Measurements from ENCODE around the gene POU2AF3. TPM values are rescaled to one million over a fixed set of nuclear protein-coding genes. Genes with fewer than 3 reads are reported as not detected.

Gene POU2AF3
- polyA plus RNA-seq, 1 of the 3 experiments (the other 2 are of a cell fraction): 0.07 TPM

DNA sequence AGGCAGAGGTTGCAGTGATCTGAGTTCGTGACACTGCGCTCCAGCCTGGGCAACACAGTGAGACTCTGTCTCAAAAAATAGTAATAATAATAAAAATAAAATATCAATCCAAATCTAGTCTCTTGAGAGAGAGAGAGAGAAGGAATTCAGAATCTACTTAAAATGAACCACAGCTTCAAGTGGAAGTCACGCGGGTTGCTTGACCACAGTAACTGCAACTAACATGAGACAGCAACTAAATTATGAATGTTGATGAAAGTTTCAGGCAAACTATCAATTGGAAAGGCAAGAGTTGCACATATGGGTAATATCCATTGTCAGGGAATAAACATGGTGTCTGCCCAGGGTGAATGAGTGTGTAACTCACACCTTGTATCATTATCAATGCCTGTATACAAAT lies 40.3 kb upstream of the POU2AF3 start:
- CTCF ChIA-PET: no interaction called here
- Histone ChIP-seq H3K27ac (ENCODE audit: low read depth in 2 of 2, low read length in 1 of 2) (no peak overlapping the region), H3K4me2 (no peak overlapping the region), H3K9ac (no peak overlapping the region), H2AFZ (ENCODE audit: low read depth) (no peak overlapping the region), H3K4me3 (ENCODE audit: low read depth in 2 of 2, low read length in 1 of 2) (no peak overlapping the region), H3F3A (replicated peaks; ENCODE audit: insufficient read depth) (no peaks in the 10 kb centered on the region), H3K36me3 (replicated peaks in 1 of 2; ENCODE audit: control insufficient read depth in 1 of 2, insufficient read depth in 2 of 2, low read length in 1 of 2) (no peaks in the 10 kb centered on the region), H3K9me3 (no peaks in the 10 kb centered on the region), H4K20me1 (ENCODE audit: insufficient read depth) (no peaks in the 10 kb centered on the region), H3K27me3 (ENCODE audit: insufficient read depth) (no peaks in the 10 kb centered on the region), H3K9me2 (no peaks in the 10 kb centered on the region), H3K79me2 (ENCODE audit: insufficient read depth) (no peaks in the 10 kb centered on the region), H3K4me1 (ENCODE audit: control insufficient read depth in 1 of 2, insufficient read depth in 2 of 2, low read depth in 1 of 2, low read length in 1 of 2) (no peaks in the 10 kb centered on the region)
- 84% methylated on average over 4 of the region's 4 CpGs for WGBS (ENCODE audit: low lambda C conversion rate)
- POLR2A ChIA-PET: no interaction called here
- no peak for DNase-seq
- TF ChIP-seq EZH2phosphoT487 (IDR thresholded peaks at IDR 0.05; ENCODE audit: borderline replicate concordance, low read depth) (no peak), RCOR1 (IDR thresholded peaks at IDR 0.05; ENCODE audit: low read length) (no peak), RAD21 (IDR thresholded peaks at IDR 0.05; ENCODE audit: low read length) (no peak), TAF1 (IDR thresholded peaks at IDR 0.05; ENCODE audit: borderline replicate concordance, low read depth, low read length) (no peak), TEAD4 (IDR thresholded peaks at IDR 0.05; ENCODE audit: borderline replicate concordance, insufficient read depth) (no peak), GATA2 (CRISPR knock-in tag; IDR thresholded peaks at IDR 0.05) (no peak), MEF2A (IDR thresholded peaks at IDR 0.05; ENCODE audit: borderline replicate concordance, low read depth) (no peak), SIN3A (IDR thresholded peaks at IDR 0.05; ENCODE audit: borderline replicate concordance, low read depth, low read length) (no peak), RFX5 (IDR thresholded peaks at IDR 0.05; ENCODE audit: low read length) (no peak), YY1 (IDR thresholded peaks at IDR 0.05; ENCODE audit: low read depth) (no peak), EP300 (IDR thresholded peaks at IDR 0.05; ENCODE audit: borderline replicate concordance in 1 of 2, low read depth in 1 of 2, low read length in 1 of 2) (no peak), NFIC (IDR thresholded peaks at IDR 0.05; ENCODE audit: borderline replicate concordance) (no peak)
- TF ChIP-seq, protein P1, sequence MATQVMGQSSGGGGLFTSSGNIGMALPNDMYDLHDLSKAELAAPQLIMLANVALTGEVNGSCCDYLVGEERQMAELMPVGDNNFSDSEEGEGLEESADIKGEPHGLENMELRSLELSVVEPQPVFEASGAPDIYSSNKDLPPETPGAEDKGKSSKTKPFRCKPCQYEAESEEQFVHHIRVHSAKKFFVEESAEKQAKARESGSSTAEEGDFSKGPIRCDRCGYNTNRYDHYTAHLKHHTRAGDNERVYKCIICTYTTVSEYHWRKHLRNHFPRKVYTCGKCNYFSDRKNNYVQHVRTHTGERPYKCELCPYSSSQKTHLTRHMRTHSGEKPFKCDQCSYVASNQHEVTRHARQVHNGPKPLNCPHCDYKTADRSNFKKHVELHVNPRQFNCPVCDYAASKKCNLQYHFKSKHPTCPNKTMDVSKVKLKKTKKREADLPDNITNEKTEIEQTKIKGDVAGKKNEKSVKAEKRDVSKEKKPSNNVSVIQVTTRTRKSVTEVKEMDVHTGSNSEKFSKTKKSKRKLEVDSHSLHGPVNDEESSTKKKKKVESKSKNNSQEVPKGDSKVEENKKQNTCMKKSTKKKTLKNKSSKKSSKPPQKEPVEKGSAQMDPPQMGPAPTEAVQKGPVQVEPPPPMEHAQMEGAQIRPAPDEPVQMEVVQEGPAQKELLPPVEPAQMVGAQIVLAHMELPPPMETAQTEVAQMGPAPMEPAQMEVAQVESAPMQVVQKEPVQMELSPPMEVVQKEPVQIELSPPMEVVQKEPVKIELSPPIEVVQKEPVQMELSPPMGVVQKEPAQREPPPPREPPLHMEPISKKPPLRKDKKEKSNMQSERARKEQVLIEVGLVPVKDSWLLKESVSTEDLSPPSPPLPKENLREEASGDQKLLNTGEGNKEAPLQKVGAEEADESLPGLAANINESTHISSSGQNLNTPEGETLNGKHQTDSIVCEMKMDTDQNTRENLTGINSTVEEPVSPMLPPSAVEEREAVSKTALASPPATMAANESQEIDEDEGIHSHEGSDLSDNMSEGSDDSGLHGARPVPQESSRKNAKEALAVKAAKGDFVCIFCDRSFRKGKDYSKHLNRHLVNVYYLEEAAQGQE (IDR thresholded peaks at IDR 0.05; ENCODE audit: low read depth, low read length): no peak
- TF ChIP-seq, protein P2, sequence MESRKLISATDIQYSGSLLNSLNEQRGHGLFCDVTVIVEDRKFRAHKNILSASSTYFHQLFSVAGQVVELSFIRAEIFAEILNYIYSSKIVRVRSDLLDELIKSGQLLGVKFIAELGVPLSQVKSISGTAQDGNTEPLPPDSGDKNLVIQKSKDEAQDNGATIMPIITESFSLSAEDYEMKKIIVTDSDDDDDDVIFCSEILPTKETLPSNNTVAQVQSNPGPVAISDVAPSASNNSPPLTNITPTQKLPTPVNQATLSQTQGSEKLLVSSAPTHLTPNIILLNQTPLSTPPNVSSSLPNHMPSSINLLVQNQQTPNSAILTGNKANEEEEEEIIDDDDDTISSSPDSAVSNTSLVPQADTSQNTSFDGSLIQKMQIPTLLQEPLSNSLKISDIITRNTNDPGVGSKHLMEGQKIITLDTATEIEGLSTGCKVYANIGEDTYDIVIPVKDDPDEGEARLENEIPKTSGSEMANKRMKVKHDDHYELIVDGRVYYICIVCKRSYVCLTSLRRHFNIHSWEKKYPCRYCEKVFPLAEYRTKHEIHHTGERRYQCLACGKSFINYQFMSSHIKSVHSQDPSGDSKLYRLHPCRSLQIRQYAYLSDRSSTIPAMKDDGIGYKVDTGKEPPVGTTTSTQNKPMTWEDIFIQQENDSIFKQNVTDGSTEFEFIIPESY (IDR thresholded peaks at IDR 0.05; ENCODE audit: borderline replicate concordance, low read depth): no peak
- TF ChIP-seq, protein P3, sequence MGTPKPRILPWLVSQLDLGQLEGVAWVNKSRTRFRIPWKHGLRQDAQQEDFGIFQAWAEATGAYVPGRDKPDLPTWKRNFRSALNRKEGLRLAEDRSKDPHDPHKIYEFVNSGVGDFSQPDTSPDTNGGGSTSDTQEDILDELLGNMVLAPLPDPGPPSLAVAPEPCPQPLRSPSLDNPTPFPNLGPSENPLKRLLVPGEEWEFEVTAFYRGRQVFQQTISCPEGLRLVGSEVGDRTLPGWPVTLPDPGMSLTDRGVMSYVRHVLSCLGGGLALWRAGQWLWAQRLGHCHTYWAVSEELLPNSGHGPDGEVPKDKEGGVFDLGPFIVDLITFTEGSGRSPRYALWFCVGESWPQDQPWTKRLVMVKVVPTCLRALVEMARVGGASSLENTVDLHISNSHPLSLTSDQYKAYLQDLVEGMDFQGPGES (IDR thresholded peaks at IDR 0.05; ENCODE audit: low read depth, low read length): no peak
- TF ChIP-seq, protein P4, sequence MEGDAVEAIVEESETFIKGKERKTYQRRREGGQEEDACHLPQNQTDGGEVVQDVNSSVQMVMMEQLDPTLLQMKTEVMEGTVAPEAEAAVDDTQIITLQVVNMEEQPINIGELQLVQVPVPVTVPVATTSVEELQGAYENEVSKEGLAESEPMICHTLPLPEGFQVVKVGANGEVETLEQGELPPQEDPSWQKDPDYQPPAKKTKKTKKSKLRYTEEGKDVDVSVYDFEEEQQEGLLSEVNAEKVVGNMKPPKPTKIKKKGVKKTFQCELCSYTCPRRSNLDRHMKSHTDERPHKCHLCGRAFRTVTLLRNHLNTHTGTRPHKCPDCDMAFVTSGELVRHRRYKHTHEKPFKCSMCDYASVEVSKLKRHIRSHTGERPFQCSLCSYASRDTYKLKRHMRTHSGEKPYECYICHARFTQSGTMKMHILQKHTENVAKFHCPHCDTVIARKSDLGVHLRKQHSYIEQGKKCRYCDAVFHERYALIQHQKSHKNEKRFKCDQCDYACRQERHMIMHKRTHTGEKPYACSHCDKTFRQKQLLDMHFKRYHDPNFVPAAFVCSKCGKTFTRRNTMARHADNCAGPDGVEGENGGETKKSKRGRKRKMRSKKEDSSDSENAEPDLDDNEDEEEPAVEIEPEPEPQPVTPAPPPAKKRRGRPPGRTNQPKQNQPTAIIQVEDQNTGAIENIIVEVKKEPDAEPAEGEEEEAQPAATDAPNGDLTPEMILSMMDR (IDR thresholded peaks at IDR 0.05): no peak
- TF ChIP-seq, protein P5, sequence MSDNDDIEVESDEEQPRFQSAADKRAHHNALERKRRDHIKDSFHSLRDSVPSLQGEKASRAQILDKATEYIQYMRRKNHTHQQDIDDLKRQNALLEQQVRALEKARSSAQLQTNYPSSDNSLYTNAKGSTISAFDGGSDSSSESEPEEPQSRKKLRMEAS (IDR thresholded peaks at IDR 0.05; ENCODE audit: low read depth): no peak

Measured in SK-N-SH (cell line).